Neutrophil (primary cell): ENCODE results near the gene DTNA.

Experiments used
- H3K27ac ChIP-seq: fragments of 200-600 bp; sonication (generic); 2 replicates; pipeline ENCODE4 v1.5.1; 2016; ENCODE audit warnings: mild to moderate bottlenecking, moderate library complexity
- H3K27me3 ChIP-seq: fragments of 200-600 bp; sonication (generic); 2 replicates; pipeline ENCODE4 v1.6.0; 2016; ENCODE audit warnings: mild to moderate bottlenecking
- H3K36me3 ChIP-seq: fragments of 200-600 bp; sonication (generic); 2 replicates; pipeline ENCODE4 v1.5.1; 2017
- H3K4me1 ChIP-seq, 2 experiments: fragments of 200-600 bp in 1 of 2; sonication (generic) in 1 of 2; 1 replicate in 1 of 2; 2 replicates in 1 of 2; pipeline versions ENCODE4 v1.5.1 to v1.6.1; 2013 to 2016; ENCODE audit warnings: low read depth in 1 of 2, low read length in 1 of 2, mild to moderate bottlenecking in 1 of 2, moderate library complexity in 1 of 2; ENCODE audit not compliant: control insufficient read depth in 1 of 2, insufficient read depth in 1 of 2
- H3K4me3 ChIP-seq, 2 experiments: fragments of 200-600 bp in 1 of 2; sonication (generic) in 1 of 2; 1 replicate in 1 of 2; 2 replicates in 1 of 2; pipeline ENCODE4 v1.5.1; 2013 to 2016; ENCODE audit warnings: low read depth in 1 of 2, low read length in 1 of 2, mild to moderate bottlenecking in 1 of 2, moderate library complexity in 1 of 2
- H3K9me3 ChIP-seq: fragments of 200-600 bp; sonication (generic); 2 replicates; pipeline ENCODE4 v1.5.1; 2016
- TF ChIP-seq, protein P1 (sequence below): fragments of 200-600 bp; sonication (generic); IDR thresholded peaks from 2 replicates; pipeline ENCODE4 v1.5.1; 2016; ENCODE audit warnings: antibody characterized with exemption

The DTNA gene

DNA sequence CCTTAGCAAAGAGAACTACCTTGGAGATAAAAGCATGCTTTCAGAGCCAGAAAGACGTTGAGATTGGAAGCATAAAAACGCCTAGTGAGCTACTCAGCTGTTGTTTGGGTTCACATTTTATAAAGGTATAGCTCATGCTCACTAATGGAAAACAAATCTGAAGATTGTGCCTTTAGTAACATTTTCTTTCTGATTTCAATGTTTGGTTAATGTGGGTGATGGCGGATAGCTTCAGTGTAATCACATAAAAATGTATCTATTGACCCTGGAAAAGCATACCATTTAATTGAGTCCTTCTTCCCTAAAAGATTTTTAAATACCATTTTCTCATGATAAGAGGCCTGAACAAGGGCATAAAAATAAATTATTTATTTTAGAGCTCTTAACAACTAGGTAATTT lies 73.4 kb downstream of the DTNA start:
- no peaks in the 10 kb centered on the region for H3K36me3 ChIP-seq
- no peaks in the 10 kb centered on the region for H3K27me3 ChIP-seq
- TF ChIP-seq, protein P1, sequence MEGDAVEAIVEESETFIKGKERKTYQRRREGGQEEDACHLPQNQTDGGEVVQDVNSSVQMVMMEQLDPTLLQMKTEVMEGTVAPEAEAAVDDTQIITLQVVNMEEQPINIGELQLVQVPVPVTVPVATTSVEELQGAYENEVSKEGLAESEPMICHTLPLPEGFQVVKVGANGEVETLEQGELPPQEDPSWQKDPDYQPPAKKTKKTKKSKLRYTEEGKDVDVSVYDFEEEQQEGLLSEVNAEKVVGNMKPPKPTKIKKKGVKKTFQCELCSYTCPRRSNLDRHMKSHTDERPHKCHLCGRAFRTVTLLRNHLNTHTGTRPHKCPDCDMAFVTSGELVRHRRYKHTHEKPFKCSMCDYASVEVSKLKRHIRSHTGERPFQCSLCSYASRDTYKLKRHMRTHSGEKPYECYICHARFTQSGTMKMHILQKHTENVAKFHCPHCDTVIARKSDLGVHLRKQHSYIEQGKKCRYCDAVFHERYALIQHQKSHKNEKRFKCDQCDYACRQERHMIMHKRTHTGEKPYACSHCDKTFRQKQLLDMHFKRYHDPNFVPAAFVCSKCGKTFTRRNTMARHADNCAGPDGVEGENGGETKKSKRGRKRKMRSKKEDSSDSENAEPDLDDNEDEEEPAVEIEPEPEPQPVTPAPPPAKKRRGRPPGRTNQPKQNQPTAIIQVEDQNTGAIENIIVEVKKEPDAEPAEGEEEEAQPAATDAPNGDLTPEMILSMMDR = no peak
- no peaks in the 10 kb centered on the region for H3K9me3 ChIP-seq
- H3K4me3 ChIP-seq = no peak overlapping the region
- H3K27ac ChIP-seq = no peak overlapping the region
- H3K4me1 ChIP-seq = no peaks in the 10 kb centered on the region

DNA sequence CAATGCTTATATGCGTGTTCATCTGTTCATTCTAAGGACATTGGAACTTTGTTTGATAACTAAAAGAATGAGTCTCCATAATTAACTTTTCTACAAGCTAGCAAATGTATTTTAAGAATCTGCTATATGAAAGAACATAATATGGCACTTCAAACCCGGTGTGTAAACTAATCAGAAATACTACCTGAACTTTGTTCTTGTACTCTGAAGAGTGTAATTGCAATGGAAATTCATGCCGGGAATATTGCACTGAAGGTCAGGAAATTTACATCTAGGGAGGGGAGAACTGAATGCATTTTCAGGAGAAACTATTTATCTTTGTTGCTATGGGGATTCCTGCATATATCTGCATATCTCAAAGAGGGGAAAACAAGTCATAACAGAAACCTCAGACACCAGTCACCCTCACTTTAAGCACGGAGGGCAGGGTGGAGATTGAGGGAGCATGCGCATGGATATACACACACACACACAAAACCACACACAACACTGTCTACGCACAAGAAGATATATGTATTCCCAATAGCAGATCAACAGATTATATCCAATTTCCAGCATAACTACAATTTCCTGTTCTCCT lies 76.2 kb downstream of the DTNA start:
- H3K27ac ChIP-seq = no peak overlapping the region
- H3K4me1 ChIP-seq = no peaks in the 10 kb centered on the region
- TF ChIP-seq, protein P1 = no peak
- H3K27me3 ChIP-seq = no peaks in the 10 kb centered on the region
- H3K9me3 ChIP-seq = no peaks in the 10 kb centered on the region
- H3K36me3 ChIP-seq = no peaks in the 10 kb centered on the region
- no peak overlapping the region for H3K4me3 ChIP-seq

DNA sequence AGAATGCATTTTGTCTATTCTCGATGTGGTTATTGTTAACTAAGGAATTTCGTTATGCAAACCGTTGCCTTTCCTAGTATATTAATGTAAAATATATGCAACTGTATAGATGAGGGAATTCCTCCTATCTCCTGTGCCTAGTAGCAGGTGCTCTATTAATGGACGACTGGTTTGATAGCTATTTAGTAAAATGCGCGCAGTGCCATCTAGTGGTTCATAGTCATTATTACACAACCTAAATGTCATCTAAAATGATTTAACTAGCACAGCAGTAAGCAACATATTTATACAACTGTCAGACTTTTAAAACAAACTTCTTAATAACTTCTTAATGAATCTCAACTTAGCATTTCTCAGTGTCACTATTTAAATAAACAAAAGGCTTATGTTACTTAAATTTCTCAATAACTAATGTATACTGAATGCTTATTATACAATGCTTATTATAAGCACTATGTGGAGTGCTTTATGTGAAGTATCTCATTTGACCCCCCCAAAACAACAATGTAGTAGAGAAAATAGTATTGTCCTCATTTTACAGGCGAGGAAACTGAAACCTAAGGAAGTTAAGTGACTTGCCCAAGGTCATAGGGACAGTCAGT lies 77.9 kb downstream of the DTNA start:
- Histone ChIP-seq H3K9me3 (no peaks in the 10 kb centered on the region), H3K27ac (no peak overlapping the region), H3K27me3 (no peaks in the 10 kb centered on the region), H3K36me3 (no peaks in the 10 kb centered on the region), H3K4me3 (no peak overlapping the region), H3K4me1 (no peaks in the 10 kb centered on the region)
- TF ChIP-seq, protein P1 = peak; percentile 60

DNA sequence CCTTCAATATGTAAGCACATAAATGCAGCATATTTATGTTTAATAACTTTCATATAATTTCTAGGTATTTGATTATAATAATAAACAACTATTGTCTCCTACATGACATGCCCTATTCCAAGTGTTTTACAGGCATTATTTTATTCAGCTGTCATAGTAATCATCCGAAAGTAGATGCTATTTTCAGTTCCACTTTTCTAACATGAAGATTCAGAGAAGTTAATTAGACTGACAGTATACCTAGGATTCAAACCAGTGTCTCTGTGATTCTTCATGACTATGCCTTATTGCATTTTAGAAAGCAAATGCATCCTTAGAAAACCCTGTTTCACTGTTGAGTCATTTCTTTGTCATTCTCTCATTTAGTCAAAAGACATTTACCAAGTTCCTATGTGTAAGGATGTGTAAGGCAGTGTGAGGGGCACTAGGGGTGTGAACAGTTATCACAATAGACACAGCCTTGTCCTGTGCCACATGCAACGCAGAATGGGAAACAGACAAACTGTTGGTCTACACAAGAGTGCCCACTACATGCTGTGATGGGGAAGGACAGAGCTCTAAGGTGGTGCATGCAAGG lies 79.8 kb downstream of the DTNA start:
- H3K4me1 ChIP-seq = no peaks in the 10 kb centered on the region
- H3K36me3 ChIP-seq = no peaks in the 10 kb centered on the region
- H3K4me3 ChIP-seq = no peak overlapping the region
- H3K27me3 ChIP-seq = no peaks in the 10 kb centered on the region
- H3K9me3 ChIP-seq = no peaks in the 10 kb centered on the region
- TF ChIP-seq, protein P1 = no peak
- H3K27ac ChIP-seq = no peak overlapping the region

DNA sequence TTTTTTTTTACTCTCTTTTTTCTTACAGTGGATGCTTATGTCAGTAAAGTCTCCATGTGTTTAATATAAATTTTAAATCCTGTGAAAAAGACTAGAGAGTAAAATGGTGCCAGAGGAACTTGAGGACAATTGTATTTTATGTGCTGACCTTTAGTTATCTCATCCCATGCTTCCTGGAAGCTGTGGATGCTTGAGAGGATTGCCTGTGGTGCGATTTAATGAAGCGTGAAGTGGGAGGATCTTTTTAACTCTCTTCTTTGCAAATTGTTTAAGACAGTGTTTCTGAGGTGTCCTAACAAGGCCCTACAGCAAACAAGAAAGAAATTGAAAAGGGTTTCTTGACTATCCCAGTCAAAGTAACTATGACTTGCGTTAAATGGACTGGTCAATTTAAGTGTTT lies 84.2 kb downstream of the DTNA start:
- TF ChIP-seq, protein P1 = no peak

More for the DNA sequence above, 84.2 kb downstream of the DTNA start:
- Histone ChIP-seq H3K4me3 (no peak overlapping the region), H3K27me3 (no peaks in the 10 kb centered on the region), H3K4me1 (no peaks in the 10 kb centered on the region), H3K36me3 (no peaks in the 10 kb centered on the region), H3K9me3 (no peaks in the 10 kb centered on the region), H3K27ac (no peak overlapping the region)
